Activated CD4-positive, alpha-beta memory T cell treated with anti-CD3 and anti-CD28 coated beads for 36 hours (primary cell): ENCODE results near the gene ZNF597. TPM values are rescaled to one million over a fixed set of nuclear protein-coding genes. Genes with fewer than 3 reads are reported as not detected.

ENCODE experiments used
- CTCF ChIA-PET: fragments of 350-600 bp; sonication (Branson Sonifier 250); formaldehyde crosslinking; loops from one replicate; lab custom pipeline; 2021; ENCODE audit warnings: antibody characterized with exemption, inconsistent platforms; lab: Charles Lee
- POLR2A ChIA-PET: fragments of 350-600 bp; sonication (Branson Sonifier 250); formaldehyde crosslinking; loops from one replicate; lab custom pipeline; 2021; ENCODE audit warnings: antibody characterized with exemption; lab: Charles Lee
- DNase-seq: peaks from one replicate; pipeline ENCODE4 v3.0.0-alpha.2; 2020
- H3K27ac Mint-ChIP-seq: one replicate; pipeline ENCODE4 v1.8.0; 2021; ENCODE audit warnings: mixed read lengths
- H3K27me3 Mint-ChIP-seq: one replicate; pipeline ENCODE4 v1.8.0; 2021; ENCODE audit warnings: mixed read lengths
- H3K36me3 Mint-ChIP-seq: one replicate; pipeline ENCODE4 v1.8.0; 2021; ENCODE audit warnings: mixed read lengths
- H3K4me1 Mint-ChIP-seq: one replicate; pipeline ENCODE4 v1.8.0; 2021; ENCODE audit warnings: low read depth, mixed read lengths
- H3K4me3 Mint-ChIP-seq: one replicate; pipeline ENCODE4 v1.8.0; 2021; ENCODE audit warnings: mild to moderate bottlenecking, mixed read lengths
- H3K9me3 Mint-ChIP-seq: one replicate; pipeline ENCODE4 v1.8.0; 2021; ENCODE audit warnings: mixed read lengths
- intact Hi-C: fragments of 100-400 bp; cut with micrococcal nuclease; formaldehyde crosslinking; loops from one replicate; pipeline ENCODE4 v1.15.1; 2023
- total RNA-seq, 2 experiments: library from RNA; stranded (reverse); gene quantifications; one replicate each; pipeline ENCODE4 v1.2.3, GENCODE V29; 2021

Gene ZNF597, protein sequence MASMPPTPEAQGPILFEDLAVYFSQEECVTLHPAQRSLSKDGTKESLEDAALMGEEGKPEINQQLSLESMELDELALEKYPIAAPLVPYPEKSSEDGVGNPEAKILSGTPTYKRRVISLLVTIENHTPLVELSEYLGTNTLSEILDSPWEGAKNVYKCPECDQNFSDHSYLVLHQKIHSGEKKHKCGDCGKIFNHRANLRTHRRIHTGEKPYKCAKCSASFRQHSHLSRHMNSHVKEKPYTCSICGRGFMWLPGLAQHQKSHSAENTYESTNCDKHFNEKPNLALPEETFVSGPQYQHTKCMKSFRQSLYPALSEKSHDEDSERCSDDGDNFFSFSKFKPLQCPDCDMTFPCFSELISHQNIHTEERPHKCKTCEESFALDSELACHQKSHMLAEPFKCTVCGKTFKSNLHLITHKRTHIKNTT
- 1 to 10 TPM; 1.6 to 2.1 TPM for total RNA-seq

DNA sequence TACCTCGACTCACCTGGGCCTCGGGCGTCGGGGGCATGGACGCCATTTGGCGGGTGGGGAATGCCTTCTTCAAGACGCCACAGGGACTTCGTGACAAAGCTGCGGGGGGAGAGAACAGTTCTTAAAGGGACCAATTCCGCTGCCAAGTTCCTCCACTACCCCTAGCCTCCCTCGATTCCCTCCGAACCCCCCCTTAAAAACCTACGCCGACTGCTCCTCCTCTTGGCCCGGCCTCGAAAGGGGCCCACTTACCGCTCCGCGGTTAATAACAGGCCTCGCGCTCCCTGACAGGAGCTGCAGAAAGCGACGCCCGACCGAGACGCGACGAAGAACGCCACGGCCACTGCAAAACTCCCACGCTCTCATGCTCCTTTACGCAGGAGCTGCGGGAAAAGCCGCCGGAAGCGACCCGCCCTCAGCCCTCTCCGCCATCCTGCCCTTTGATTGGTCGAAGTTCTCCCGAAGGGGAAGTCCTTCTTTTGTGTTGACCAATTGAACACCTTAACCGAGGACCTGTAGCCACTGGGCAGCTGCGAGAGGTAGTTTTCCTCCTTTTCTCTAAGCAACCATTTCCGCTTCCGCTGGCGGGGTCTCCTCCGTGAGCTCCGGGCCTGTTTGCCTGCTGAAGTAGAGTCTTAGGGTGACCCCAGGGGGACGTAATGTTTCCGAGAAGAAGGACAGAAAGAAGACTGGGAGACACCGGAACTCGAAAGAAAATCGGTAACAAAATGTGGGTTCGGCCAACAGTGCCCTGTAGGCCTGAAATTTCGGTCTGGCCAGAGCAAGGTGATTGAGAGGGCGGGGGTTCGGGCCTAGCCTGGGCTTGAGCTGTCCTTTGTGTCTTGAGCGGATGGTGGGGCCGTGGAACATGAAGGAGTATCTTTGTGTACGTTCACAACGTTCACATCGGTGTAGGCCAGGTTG, at the start of gene ZNF597, which contains the start of gene NAA60:
Gene ZNF597, minus strand, starts transcription at position 397 of the 924 bp plus-strand sequence. Its CDS starts 351 bp downstream, at position 46.
Gene NAA60, plus strand, starts transcription at position 573 of the 924 bp plus-strand sequence. CDS start 32,548 bp downstream, outside the sequence.
- ChIA-PET CTCF (interaction anchor here (0.7 to 1.4 kb wide), 4 partner anchors 42 to 178 kb away, joined by 3 to 8 read pairs (median 4); partner anchors contain the start of genes ZNF174 and ZSCAN32), POLR2A (interaction anchor here (0.6 to 2.5 kb wide), 9 partner anchors 9 to 378 kb away, joined by 3 to 10 read pairs (median 3); partner anchors contain the start of genes IL32, ZNF174, ZNF263 and ZSCAN32)
- Mint-ChIP-seq H3K36me3 (peaks cover 28% of the 10 kb centered on the region), H3K4me3 (peak within 1 kb of the TSS; percentile 97), H3K9me3 (peaks cover 10% of the 10 kb centered on the region), H3K27ac (peak within 1 kb of the TSS; percentile 95), H3K4me1 (peaks cover 15% of the 10 kb centered on the region), H3K27me3 (no peaks in the 10 kb centered on the region)
- peak; percentile 89 for DNase-seq
- intact Hi-C loops = loop anchor here (1.0 to 2.0 kb wide), 4 partner anchors 14 to 161 kb away; partner anchors contain the start of genes ZNF174, ZNF263 and ZSCAN32

DNA sequence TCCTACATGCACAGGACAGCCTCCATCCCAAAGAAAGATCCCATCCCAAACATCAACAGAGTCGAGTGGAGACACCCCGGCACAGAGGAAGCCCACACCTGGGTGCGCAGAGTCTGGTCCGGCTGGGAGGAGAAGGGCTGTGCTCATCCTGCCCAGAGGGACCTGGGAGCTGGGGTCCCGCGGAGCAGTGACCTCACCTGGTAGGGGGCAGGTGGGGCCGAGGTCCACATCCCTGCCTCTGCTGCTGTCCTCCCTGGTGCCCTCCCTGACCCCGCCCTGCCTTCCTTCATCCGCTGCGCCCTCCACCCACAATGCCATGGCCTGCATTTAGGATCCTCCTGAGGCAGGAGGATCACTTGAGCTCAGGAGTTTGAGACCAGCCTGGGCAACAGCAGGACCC, 49.1 kb upstream of the ZNF597 start:
- intact Hi-C loops = no loop called here
- ChIA-PET POLR2A (no interaction called here), CTCF (no interaction called here)
- no peak for DNase-seq
- no peak overlapping the region for H3K4me3 Mint-ChIP-seq
- H3K27ac Mint-ChIP-seq = no peak overlapping the region
- no peaks in the 10 kb centered on the region for H3K9me3 Mint-ChIP-seq
- H3K4me1 Mint-ChIP-seq = no peaks in the 10 kb centered on the region
- no peaks in the 10 kb centered on the region for H3K27me3 Mint-ChIP-seq
- H3K36me3 Mint-ChIP-seq = no peaks in the 10 kb centered on the region

DNA sequence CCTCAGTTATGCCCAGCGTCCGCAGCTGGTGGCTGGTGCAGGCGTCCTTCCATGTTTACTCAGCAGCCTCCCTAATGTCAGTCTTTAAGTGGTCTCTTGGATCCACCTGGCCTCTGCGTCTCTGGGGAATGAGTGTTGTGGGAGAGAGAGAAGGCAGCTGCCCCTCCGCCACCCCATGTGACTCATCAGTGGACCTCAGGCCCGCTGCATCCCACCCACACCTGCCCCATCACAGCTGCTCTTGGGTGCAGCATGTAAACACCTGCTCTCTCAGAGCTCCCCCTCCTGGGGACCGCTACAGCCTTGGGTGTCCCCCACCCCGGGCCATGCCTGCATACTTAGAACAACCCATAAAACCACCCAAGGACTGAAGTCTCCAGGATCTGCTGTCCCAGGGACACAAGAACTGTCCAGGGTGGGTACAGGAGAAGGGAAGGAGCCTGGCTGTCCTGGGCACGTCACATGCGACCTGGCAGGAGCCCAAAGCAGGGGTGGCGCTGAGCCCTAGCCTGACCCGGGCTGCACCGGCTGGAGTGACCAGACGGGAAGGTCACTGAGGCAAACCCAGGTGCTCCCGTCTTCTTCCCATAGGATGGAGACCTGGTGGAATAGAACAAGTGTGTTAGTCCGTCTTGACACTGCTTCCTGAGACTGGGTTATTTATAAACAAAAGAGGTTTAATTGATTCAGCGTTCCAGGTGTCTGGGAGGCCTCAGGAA, 47.8 kb upstream of the ZNF597 start:
- ChIA-PET POLR2A (interaction anchor here (0.5 kb wide), 1 partner anchor 29 kb away, joined by 3 read pairs; no protein-coding TSS in a partner anchor), CTCF (interaction anchor here (0.6 kb wide), 1 partner anchor 463 kb away, joined by 3 read pairs; no protein-coding TSS in a partner anchor)
- Mint-ChIP-seq H3K4me3 (no peak overlapping the region), H3K4me1 (no peaks in the 10 kb centered on the region), H3K9me3 (no peaks in the 10 kb centered on the region), H3K27ac (no peak overlapping the region), H3K27me3 (no peaks in the 10 kb centered on the region), H3K36me3 (no peaks in the 10 kb centered on the region)
- intact Hi-C loops = no loop called here
- DNase-seq = peak; percentile 26

DNA sequence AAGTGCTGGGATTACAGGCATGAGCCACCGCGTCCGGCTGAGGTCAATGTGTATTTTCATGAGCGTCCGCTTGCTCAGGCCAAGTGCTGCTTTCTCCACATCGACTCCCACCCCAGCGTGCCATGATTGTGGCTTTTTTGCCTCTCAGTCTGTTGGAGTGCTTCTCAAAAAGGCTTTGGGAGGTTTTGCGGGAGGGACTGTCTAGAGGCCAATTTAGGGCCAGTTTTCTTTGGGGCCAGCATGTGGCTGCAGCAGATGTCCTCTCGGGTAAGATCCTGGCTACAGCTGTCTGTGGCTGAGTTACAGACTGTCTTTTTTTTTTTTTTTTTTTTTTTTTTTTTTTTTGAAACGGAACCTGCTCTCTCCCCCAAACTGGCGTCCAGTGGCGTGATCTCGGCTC, 45.5 kb upstream of the ZNF597 start:
- Mint-ChIP-seq H3K4me1 (no peaks in the 10 kb centered on the region), H3K9me3 (no peaks in the 10 kb centered on the region), H3K27ac (no peak overlapping the region), H3K4me3 (no peak overlapping the region), H3K36me3 (peaks cover 2% of the 10 kb centered on the region), H3K27me3 (no peaks in the 10 kb centered on the region)
- ChIA-PET POLR2A (no interaction called here), CTCF (no interaction called here)
- intact Hi-C loops = no loop called here
- DNase-seq = no peak

DNA sequence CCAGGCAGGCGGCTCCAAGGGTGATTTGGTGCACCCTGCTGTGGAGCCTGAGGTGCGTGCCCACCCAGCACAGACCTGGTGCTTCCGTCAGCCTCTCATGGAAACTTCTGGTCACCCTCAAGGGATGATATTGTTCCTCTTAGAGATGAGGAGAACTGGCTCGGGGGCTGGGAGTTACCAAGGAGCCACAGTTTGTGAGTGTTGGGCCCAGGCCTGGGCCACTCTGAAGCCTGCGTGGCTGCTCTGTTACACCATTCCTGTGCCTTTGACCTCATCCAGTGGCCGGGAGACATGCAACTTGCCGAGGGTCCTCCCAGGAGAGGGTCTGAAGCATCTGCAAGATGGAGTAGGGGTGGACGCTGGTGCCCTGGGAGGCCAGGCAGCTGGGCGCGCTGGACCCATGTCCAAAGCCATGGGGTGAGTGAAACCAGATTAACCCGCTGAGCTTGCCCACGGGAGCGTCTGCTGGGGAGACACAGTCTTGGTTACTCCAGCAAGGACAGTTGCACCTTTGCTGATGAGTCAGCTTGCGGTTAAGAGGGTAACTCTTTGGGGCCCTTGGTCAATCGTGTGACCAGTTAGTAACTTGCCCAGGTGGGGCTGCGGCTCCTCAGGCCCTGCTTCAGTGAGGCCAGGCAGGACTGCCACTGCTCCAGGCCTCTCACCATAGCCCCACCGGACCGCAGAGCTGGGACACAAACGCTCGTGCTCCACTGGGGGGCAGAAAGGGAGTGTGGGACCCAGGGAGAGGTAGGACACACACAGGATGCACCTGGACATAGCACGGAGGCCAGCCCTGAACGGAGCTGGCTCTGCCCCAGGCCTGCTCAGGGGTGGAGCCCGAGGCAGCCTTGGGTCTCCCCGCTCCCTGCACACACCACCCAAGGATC, 44.5 kb upstream of the ZNF597 start:
- no peaks in the 10 kb centered on the region for H3K27me3 Mint-ChIP-seq
- intact Hi-C loops = no loop called here
- H3K4me1 Mint-ChIP-seq = no peaks in the 10 kb centered on the region
- peaks cover 9% of the 10 kb centered on the region for H3K36me3 Mint-ChIP-seq
- H3K27ac Mint-ChIP-seq = no peak overlapping the region
- H3K4me3 Mint-ChIP-seq = no peak overlapping the region
- ChIA-PET POLR2A (no interaction called here), CTCF (no interaction called here)
- H3K9me3 Mint-ChIP-seq = no peaks in the 10 kb centered on the region
- no peak for DNase-seq

DNA sequence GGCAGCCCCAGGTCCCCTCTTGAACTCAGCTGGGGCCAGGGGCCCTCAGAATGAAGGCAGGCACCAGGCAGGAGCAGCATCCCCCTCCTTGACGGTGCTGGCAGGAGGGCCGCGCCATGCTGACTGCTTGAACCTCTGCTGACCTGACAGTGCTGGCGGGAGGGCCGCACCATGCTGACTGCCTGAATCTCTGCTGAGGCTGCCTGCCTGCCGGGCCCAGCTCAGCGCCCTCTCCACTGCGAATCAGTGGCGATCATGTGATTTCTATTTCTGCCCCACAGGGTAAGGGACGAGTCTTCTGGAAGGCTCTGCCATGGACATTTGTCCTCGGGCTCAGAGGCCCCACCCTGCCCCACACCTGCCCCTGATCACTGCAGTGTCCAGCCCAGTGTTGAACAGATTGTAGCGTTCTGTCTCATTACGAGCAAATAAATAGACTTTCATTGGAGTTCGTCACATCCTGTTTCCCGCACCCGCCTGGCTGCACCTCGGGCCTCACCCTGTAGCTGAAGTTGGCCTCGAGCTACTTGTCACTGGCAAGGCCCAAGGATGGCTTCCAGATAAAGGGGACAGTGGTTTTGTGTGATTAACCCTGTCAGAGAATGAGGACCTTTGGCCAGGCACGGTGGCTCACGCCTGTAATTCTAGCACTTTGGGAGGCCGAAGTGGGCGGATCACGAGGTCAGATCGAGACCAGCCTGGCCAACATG, 43.4 kb upstream of the ZNF597 start:
- ChIA-PET POLR2A (no interaction called here), CTCF (no interaction called here)
- no peaks in the 10 kb centered on the region for H3K4me1 Mint-ChIP-seq
- intact Hi-C loops = no loop called here
- H3K27me3 Mint-ChIP-seq = no peaks in the 10 kb centered on the region
- no peaks in the 10 kb centered on the region for H3K9me3 Mint-ChIP-seq
- H3K4me3 Mint-ChIP-seq = no peak overlapping the region
- DNase-seq = no peak
- peaks cover 13% of the 10 kb centered on the region for H3K36me3 Mint-ChIP-seq
- H3K27ac Mint-ChIP-seq = no peak overlapping the region

DNA sequence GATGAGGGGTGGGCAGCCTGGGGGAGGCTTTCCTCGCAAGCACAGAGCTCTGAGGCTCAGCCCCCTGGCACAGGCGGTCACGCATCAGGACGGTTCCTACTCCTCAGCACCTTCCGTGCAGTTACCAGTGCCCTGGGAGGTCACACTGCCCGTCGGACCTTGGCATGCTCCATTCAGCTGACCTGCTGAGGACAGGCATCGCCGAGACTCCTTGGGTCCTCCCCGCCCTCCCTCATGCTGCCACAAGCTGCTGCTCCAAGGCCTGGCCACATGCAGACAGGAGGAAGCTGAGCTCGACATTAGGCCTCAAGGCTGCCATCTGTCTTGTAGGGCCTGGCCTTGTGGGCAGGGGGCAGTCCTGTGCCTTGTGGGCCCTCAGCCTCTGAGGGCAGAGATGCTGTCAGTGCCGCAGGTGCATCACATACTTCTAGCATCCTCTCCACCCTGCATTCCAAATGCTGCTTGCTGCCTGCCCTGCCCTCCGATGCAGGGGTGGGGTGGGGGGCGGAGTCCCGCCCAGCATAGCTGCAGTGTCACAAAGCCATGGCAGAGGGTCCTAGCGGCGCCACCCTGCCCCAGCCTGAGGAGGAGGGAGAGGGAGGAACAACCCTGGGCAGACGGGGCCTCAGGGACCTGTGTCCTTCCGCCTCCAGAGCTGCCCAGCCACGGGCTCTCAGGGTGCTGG, 42.7 kb upstream of the ZNF597 start:
- CTCF ChIA-PET = no interaction called here
- Mint-ChIP-seq H3K27me3 (no peaks in the 10 kb centered on the region), H3K4me3 (no peak overlapping the region), H3K36me3 (peaks cover 20% of the 10 kb centered on the region), H3K4me1 (no peaks in the 10 kb centered on the region), H3K9me3 (no peaks in the 10 kb centered on the region), H3K27ac (no peak overlapping the region)
- no peak for DNase-seq
- POLR2A ChIA-PET = no interaction called here
- intact Hi-C loops = no loop called here

DNA sequence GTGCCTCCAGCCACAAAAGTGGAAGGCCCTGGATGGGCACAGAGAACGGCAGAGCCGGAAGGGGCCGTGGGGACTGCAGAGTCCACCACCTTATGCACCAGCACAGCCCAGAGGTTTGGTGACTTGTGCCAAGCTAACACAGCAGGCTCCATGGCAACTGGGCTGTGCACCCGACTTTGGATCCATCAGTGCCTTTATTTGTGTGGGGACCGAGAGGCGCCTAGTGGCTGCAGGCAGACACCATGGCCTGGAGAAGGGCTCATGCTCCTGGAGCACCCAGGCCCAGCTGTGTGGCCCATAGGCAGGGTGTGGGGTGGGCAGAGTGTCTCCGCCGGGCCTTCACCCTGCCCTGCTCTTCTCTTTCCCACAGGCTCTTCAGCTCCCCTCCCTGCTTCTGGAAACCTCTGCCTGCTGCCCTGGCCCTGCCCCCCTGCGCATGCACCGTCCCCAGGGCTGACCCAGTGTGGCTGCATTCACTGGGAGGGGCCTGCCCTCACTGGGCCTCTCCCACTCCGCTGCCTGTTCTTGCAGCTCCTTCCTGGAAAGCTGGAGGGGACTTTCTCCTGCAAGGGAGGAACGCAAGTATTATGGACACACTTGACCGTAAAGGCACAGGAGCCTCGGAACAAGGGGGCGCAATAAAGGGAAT, 41.9 kb upstream of the ZNF597 start:
- Mint-ChIP-seq H3K27ac (no peak overlapping the region), H3K9me3 (no peaks in the 10 kb centered on the region), H3K27me3 (no peaks in the 10 kb centered on the region), H3K4me3 (no peak overlapping the region), H3K4me1 (no peaks in the 10 kb centered on the region), H3K36me3 (peaks cover 22% of the 10 kb centered on the region)
- intact Hi-C loops = no loop called here
- CTCF ChIA-PET = no interaction called here
- POLR2A ChIA-PET = no interaction called here
- DNase-seq = no peak

DNA sequence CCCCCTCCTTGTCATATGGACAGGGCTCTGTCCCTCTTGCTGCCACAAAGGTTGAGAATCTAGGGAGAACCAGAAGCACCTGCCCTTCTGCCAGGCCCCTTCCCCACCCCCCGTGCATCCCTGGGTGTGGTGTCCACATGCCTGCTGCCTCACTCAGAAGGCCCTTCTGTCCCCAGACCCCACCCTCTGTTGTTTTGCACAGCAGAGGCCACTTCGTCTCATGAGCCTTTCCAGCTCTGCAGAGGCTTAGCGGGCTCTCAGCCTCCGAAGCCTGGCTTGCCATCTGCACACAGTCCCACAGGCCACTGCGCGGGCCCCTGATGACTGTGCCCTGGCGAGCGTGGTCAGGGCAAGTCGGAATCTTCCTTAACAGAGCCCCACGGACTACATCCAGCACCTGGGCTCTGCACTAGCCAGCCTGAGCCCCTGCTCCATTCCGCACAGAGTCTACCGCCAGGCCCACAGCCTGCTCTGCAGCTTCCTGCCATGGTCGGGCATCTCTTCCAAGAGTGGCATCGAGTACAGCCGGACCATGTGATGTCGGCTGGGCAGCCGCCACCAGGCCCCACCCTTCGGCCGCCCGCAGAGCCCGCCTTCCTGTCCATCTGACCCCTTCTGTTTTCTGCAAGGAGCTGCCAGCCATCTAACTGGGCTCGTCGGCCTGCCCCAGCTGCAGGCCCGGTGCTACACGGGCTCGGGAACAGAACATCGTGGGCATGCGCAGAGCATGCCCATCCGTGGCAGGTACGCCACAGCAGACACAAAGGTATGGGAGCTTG, 41.2 kb upstream of the ZNF597 start:
- H3K4me1 Mint-ChIP-seq = peaks cover 7% of the 10 kb centered on the region
- ChIA-PET POLR2A (no interaction called here), CTCF (no interaction called here)
- no peak for DNase-seq
- H3K27ac Mint-ChIP-seq = no peak overlapping the region
- no peaks in the 10 kb centered on the region for H3K9me3 Mint-ChIP-seq
- H3K27me3 Mint-ChIP-seq = no peaks in the 10 kb centered on the region
- intact Hi-C loops = no loop called here
- H3K4me3 Mint-ChIP-seq = no peak overlapping the region
- H3K36me3 Mint-ChIP-seq = peaks cover 22% of the 10 kb centered on the region
